Uterine smooth muscle cell (primary cell): ENCODE results near the gene NAAA. TPM values are rescaled to one million over a fixed set of nuclear protein-coding genes. Genes with fewer than 3 reads are reported as not detected.

Experiments
- total RNA-seq: library from RNA; depleted of rRNA; stranded (reverse); fragments of >200 nt; gene quantifications from 2 replicates; pipeline ENCODE4 v1.2.3, GENCODE V29; 2014

The NAAA gene
- total RNA-seq = 39.2 and 51.7 TPM in 2 replicates

DNA sequence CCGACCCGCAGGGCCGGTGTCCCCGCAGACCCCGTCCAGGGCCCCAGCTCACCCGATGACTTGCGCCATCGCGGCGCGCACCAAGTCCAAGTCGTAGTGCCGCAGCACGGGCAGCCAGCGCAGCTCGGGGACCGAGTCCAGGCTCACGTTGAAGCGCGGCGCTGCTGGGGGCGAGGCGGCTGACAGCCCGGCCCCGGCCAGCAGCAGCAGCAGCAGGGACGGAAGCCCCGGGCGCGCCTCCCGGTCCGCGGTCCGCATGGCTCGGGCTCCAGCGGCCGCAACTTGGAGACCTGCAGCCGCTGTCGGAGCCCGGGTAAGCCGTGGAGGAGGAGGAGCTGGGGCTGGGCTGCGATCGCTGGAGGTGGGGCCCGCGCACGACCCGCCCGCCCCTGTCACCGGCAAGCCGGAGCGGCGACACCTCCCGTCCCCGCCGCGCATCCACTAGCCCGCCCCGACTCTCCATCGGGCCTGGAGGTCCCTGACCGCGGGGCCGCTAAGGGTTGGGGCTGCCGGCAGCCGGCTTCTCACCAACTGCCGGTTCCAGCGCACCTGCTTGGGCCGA, at the start of gene NAAA:
Gene NAAA, minus strand, starts transcription at position 322 of the 562 bp plus-strand sequence. Its CDS starts 64 bp downstream, at position 258.

DNA sequence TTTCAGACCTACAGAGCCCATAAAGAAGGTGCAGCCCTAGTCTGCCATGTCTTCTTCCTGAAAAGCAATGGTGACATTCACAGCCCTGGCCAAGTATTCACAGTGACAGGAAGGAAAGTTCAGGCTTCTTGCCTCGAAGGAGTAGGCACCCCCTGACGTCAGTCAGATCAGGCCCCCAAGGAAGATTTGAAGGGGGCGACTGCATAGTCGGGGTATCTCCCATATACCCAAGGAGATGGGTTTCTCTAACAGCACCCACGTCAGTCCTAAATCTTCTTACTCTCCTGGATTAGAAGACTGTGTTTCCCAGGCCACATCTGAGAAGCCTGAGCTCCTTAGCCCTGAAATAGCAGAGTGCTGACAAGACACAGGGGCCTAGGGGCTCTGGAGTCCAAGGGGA, 38.5 kb downstream of the NAAA start, which contains the start of gene PPEF2:
Gene PPEF2, minus strand, starts transcription at position 101 of the 400 bp plus-strand sequence. CDS start 6,127 bp downstream, outside the sequence.

Other genes starting within 250 kb of the NAAA start
- gene USO1, start 216.4 kb downstream of the NAAA start, total RNA-seq = 143 and 185 TPM in 2 replicates
- under 0.01 TPM in 1 of 2 replicates, not detected in the other for gene PPEF2, start 38.6 kb downstream of the NAAA start, total RNA-seq
- 33.2 and 38.4 TPM in 2 replicates for gene SDAD1, start 49.9 kb upstream of the NAAA start, total RNA-seq
- not detected in 2 replicates for gene CXCL9, start 66.5 kb upstream of the NAAA start, total RNA-seq
- gene CXCL10, start 82.5 kb upstream of the NAAA start, total RNA-seq = not detected in 2 replicates
- 0.22 TPM in 1 of 2 replicates, not detected in the other for gene CXCL11, start 95.1 kb upstream of the NAAA start, total RNA-seq
- gene ART3, start 133.7 kb upstream of the NAAA start, total RNA-seq = not detected in 2 replicates
- 50.2 and 80.1 TPM in 2 replicates for gene NUP54, start 207.4 kb upstream of the NAAA start, total RNA-seq